Measurements from ENCODE around the gene GDF7. TPM values are rescaled to one million over a fixed set of nuclear protein-coding genes. Genes with fewer than 3 reads are reported as not detected.
"Not testable (repeated sequence)": the region's sequence is repeated elsewhere in the genome, so short reads cannot be mapped to it uniquely, and the experiment has no call there.

Gene GDF7
- total RNA-seq, 1 donor from 2014 or later: 2.5 TPM

- DNase-seq (ENCODE audit: low spot score): no peak
Observed at GRCh38 chr2:20698916-20699613, 32.1 kb downstream of the GDF7 start.

DNA sequence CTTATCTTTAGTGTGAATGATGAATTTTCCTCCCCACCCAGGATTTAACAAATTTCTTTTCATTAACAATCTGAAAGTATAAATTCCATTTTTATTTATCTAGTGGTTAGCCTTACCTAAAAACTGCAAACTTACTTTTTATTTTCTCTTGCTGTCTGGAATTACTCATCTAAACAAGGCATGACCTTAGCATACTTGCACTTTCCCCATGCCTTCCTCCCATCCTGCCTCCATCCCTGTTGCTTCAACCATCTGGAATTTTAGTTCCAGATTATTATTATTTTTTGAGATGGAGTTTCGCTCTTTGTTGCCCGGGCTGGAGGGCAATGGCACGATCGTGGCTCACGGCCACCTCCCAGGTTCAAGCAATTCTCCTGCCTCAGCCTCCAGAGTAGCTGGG is 35.6 kb downstream of the GDF7 start:
- no peak for DNase-seq (ENCODE audit: low spot score)

DNA sequence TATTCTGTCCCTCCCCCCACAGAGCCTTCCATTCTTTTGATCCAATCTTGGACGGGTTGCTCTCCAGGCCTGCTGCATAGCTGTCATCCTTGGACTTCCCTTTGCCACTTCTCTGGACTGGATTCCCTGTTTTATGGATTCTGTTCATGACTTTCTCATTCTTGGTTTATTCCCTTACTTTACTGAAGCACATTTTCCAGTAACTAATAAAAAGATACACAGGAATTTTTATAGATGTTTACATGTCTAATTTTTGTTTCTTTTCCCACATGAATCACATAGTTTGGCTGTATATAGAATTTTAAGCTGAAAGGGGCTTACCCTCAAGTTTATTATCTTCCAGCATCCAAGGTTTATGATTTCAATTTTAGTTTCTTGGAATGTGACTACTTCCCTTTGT is 37.9 kb downstream of the GDF7 start:
- no peak for DNase-seq (ENCODE audit: low spot score)

- no peak for DNase-seq (ENCODE audit: low spot score)
Observed at GRCh38 chr2:20706217-20706616, 39.3 kb downstream of the GDF7 start.

GRCh38 chr2:20706786-20707185 is 39.8 kb downstream of the GDF7 start:
- DNase-seq (ENCODE audit: low spot score): no peak

DNA sequence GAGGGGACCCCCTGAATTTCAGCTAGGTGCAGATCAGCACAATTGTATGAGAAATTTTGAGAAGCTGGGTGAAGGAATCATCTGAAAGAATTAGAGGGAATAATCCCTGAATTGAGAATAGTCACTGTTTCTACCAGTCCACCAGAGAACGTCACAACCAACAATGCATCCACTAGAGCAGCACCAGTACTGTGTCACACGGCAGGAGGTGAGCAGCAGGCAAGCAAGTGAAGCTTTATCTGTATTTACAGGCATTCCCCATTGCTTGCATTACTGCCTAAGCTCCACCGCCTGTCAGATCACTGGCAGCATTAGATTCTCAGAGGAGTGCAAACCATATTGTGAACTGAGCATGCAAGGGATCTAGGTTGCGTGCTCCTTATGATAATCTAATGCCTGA is 40.7 kb downstream of the GDF7 start:
- no peak for DNase-seq (ENCODE audit: low spot score)

- not testable (repeated sequence) for DNase-seq (ENCODE audit: low spot score)
Observed at GRCh38 chr2:20711641-20712040, 44.7 kb downstream of the GDF7 start.

GRCh38 chr2:20713585-20713984 is 46.6 kb downstream of the GDF7 start:
- not testable (repeated sequence) for DNase-seq (ENCODE audit: low spot score)

DNA sequence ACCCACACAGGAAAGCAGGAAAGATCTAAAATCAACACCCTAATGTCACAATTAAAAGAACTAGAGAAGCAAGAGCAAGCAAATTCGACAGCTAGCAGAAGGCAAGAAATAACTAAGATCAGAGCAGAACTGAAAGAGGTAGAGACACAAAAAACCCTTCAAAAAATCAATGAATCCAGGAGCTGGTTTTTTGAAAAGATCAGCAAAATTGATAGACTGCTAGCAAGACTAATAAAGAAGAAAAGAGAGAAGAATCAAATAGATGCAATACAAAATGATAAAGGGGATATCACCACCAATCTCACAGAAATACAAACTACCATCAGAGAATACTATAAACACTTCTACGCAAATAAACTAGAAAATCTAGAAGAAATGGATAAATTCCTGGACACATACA is 47.5 kb downstream of the GDF7 start:
- DNase-seq (ENCODE audit: low spot score): not testable (repeated sequence)

- DNase-seq (ENCODE audit: low spot score): not testable (repeated sequence)
Observed at GRCh38 chr2:20716164-20716563, 49.2 kb downstream of the GDF7 start.

DNA sequence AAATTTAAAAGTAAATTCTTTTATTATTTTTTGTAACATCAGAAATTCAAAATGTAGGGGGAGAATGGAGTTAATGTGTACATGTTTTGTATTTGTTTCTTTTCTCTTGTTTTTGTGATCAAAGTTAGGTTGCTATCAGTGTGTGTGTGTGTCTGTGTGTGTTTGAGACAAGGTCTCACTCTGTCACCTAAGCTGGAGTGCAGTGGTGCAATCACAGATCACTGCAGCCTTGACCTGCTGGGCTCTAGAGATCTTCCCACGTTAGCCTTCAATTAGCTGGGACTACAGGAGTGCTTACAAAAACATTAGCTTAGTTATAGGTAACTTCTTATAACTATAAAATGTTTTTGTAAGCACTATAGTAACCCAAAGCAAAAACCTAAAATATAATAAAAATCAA is 50.7 kb downstream of the GDF7 start:
- no peak for DNase-seq (ENCODE audit: low spot score)

GRCh38 chr2:20722592-20723240 is 55.8 kb downstream of the GDF7 start:
- DNase-seq (ENCODE audit: low spot score): no peak

GRCh38 chr2:20723543-20723942 is 56.6 kb downstream of the GDF7 start:
- no peak for DNase-seq (ENCODE audit: low spot score)

- no peak for DNase-seq (ENCODE audit: low spot score)
Observed at GRCh38 chr2:20724500-20725053, 57.6 kb downstream of the GDF7 start.

DNA sequence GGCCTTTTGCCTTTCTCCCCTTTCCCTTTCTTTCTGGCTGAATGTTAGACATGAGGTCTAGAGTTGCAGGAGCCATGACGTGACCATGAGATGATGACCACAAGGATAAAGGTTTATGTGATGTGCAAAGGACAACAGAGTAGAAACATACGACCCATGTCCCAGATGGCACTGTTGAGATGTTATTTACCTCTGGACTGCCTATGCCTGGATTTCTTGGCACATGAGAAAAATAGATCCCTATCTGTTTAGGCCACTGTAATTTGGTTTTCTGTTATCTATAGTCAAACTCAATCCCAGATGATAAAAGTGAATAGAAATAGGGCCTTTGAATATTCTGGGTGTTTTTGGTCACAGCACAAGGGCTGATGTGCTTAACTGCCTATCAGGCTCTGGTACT is 58.8 kb downstream of the GDF7 start:
- DNase-seq (ENCODE audit: low spot score): no peak

DNA sequence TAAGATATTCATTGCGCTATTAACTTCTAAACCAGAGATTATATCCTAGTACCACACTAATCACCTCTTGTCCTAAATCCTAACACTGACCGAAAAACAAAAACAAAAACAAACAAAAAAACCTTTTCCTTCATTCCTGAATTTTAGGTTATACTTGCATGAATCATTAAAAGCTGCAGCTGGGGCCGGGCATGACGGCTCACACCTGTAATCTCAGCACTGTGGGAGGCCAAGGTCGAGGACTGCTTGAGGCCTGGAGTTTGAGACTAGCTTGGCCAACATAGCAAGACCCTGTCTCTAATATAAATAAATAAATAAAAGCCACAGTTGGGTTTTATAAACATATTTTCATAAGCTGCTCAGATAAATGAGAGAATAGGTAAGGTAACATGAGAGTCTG is 60.0 kb downstream of the GDF7 start:
- no peak for DNase-seq (ENCODE audit: low spot score)

GRCh38 chr2:20728114-20728758 is 61.3 kb downstream of the GDF7 start:
- DNase-seq (ENCODE audit: low spot score): no peak

Other genes with a start within 250 kb of the GDF7 start
- gene RHOB, start 220.1 kb upstream of the GDF7 start, total RNA-seq: 445 TPM
- 50.3 TPM for gene HS1BP3, start 16.0 kb upstream of the GDF7 start, total RNA-seq
- gene LDAH, start 156.0 kb downstream of the GDF7 start, total RNA-seq: 19.3 TPM